HG02588 (cell line): ENCODE data around the gene SHLD1.

Experiments
- ATAC-seq: cut with Tn5 transposase; IDR thresholded peaks from one replicate; pipeline ENCODE4 v1.9.1; 2021; ENCODE audit warnings: mild to moderate bottlenecking, moderate library complexity; ENCODE audit not compliant: unreplicated experiment

The SHLD1 gene

GRCh38 chr20:5886788-5887187 lies 136.6 kb downstream of the SHLD1 start:
- ATAC-seq: no peak

- no peak for ATAC-seq
Observed at GRCh38 chr20:5887386-5887785, 137.2 kb downstream of the SHLD1 start.

DNA sequence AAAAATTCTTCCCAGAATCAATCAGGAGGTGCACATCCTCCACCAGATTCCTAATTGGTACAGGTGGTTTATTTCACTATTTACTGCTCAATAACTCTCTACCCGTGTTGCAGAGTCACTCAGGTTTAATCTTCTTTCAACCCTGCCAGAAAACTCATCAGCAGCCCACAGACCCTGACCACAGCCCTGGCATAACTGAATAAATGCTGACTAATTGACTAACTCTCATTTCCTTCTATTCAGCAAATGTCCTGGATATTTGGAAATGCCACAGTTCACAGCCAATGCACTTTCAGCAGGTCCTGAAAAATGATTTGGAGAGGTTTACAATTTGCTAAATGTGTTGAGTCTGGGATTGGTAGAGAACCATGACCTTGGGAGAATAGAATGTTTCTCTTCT lies 137.8 kb downstream of the SHLD1 start:
- ATAC-seq: no peak

DNA sequence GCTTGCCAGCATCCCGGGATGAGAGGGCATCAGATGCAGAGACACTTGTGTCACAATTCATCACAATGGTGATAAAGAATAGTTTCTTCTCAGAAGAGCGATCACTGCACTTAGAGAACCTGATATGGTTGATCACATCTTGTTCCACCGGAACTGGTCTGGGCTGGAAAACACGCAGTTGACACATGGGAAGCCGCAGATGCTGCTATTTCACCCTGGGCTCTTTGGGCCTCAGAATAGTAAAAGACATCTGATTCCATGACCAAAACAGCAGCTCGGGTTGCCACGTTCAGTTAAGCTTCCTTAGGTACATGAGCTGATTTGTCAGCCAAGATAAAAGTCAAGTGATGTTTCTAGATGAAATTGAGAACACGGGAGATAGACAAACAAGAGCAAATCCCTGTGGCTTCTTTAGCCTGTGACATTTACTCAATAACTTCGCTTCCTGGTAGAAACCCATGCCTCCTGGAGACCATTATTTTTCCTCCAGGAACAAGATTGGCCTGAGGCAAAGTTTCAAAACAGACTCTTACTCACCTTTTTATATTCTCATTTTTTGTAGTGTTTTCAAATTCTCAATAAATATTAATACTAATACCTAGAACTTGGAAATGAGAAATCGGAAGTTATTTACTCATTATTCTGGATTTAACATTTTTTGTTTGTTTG lies 140.7 kb downstream of the SHLD1 start:
- ATAC-seq: no peak

GRCh38 chr20:5893052-5893451 lies 142.9 kb downstream of the SHLD1 start:
- no peak for ATAC-seq

GRCh38 chr20:5893621-5894020 lies 143.4 kb downstream of the SHLD1 start:
- no peak for ATAC-seq

GRCh38 chr20:5895626-5896025 lies 145.4 kb downstream of the SHLD1 start:
- ATAC-seq: no peak

- ATAC-seq: no peak
Observed at GRCh38 chr20:5899444-5899843, 149.2 kb downstream of the SHLD1 start.

GRCh38 chr20:5900908-5901307 lies 150.7 kb downstream of the SHLD1 start:
- ATAC-seq: no peak

GRCh38 chr20:5908981-5909380 lies 158.8 kb downstream of the SHLD1 start:
- no peak for ATAC-seq

DNA sequence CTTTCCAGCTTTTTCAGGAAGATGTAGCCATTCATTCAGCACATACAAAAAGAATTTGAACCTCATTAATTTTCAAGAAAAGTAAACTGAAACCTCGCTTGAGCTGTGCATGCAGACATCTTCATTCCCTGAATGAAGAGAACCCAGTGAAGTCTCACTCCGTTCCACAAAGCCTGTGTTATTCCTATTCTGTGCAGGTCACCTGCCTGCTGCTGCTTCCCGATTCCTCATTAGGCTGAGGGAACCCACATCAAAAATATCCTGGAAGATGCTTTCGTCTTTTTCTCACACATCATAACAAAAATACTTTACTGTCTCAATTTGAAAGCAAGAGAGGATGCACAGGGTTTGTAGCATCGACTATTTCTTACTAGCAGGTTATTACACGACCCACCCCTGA lies 160.0 kb downstream of the SHLD1 start:
- no peak for ATAC-seq

DNA sequence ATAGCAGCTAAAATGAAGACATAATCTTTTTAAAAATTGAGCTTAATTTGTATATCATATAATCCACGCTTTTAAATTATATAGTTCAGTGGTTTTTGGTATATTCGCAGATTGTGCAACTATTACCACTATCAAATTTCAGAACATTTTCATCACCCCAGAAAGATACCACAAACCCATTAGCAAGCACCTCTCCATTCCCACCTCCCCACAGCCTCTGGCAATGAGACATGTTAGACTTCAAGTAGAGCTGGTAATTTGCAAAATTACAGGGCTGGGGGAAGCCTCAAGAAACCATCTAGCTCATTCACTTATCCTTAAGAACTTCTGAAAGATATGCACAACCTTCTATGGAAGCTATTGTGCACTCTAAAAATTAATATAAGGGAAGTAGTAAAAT lies 163.0 kb downstream of the SHLD1 start:
- ATAC-seq: no peak
